ENCODE results near the gene RNF182. TPM values are rescaled to one million over a fixed set of nuclear protein-coding genes. Genes with fewer than 3 reads are reported as not detected.
"Not testable (repeated sequence)": the region's sequence is repeated elsewhere in the genome, so short reads cannot be mapped to it uniquely, and the experiment has no call there.

RNF182 gene
- total and polyA plus RNA-seq, 7 donors: 0.01 to 0.09 (median 0.04) TPM; not detected in 3

- 88 to 95% (median 94%) methylated on average over 2 of the region's 2 CpGs for WGBS, 3 donors
- TF ChIP-seq CTCF (IDR thresholded peaks at IDR 0.05): no peak
- no peak overlapping the region for H3K4me3 ChIP-seq
- intact Hi-C loops (cut with DNase I): no loop called here
- H3K4me1 ChIP-seq: no peaks in the 10 kb centered on the region
- DNase-seq (no peak), ATAC-seq (no peak)
- H3K36me3 ChIP-seq (ENCODE audit: insufficient read depth in 1 of 2, low read depth in 1 of 2): no peaks in the 10 kb centered on the region
- H3K27me3 ChIP-seq (ENCODE audit: insufficient read depth in 3 of 3, low read length in 2 of 3): peaks cover 0 to 3% (median 0%) of the 10 kb centered on the region in 3 donors
- no peak overlapping the region for H3K27ac ChIP-seq
- no peaks in the 10 kb centered on the region for H3K9me3 ChIP-seq
Observed at GRCh38 chr6:13953061-13953705, 28.4 kb downstream of the RNF182 start.

GRCh38 chr6:13965582-13966127, 40.9 kb downstream of the RNF182 start:
- 84 to 90% (median 88%) methylated on average over 4 of the region's 4 CpGs for WGBS, 3 donors
- Histone ChIP-seq H3K27ac (no peak overlapping the region), H3K4me1 (no peaks in the 10 kb centered on the region), H3K4me3 (no peak overlapping the region), H3K27me3 (ENCODE audit: insufficient read depth in 3 of 3, low read length in 2 of 3) (peaks cover 0 to 20% (median 2%) of the 10 kb centered on the region in 3 donors), H3K36me3 (ENCODE audit: insufficient read depth in 1 of 2, low read depth in 1 of 2) (no peaks in the 10 kb centered on the region), H3K9me3 (no peaks in the 10 kb centered on the region)
- ATAC-seq (no peak), DNase-seq (no peak)
- TF ChIP-seq CTCF (IDR thresholded peaks at IDR 0.05): no peak
- intact Hi-C loops (cut with DNase I): no loop called here

- no peaks in the 10 kb centered on the region for H3K4me1 ChIP-seq
- no peak for DNase-seq
- intact Hi-C loops (cut with DNase I): no loop called here
Observed at GRCh38 chr6:13971303-13971702, 46.6 kb downstream of the RNF182 start.

GRCh38 chr6:13972602-13973001, 47.9 kb downstream of the RNF182 start:
- H3K27ac ChIP-seq; intact Hi-C loops (cut with DNase I); H3K4me1 ChIP-seq; H3K27me3 ChIP-seq (ENCODE audit: insufficient read depth in 3 of 3, low read length in 2 of 3); H3K4me3 ChIP-seq; DNase-seq; H3K36me3 ChIP-seq (ENCODE audit: insufficient read depth in 1 of 2, low read depth in 1 of 2); ATAC-seq: not testable (repeated sequence)
- peaks cover 13% of the 10 kb centered on the region for H3K9me3 ChIP-seq
- WGBS, 3 donors: 69 to 85% (median 82%) methylated on average over 3 of the region's 3 CpGs

More at GRCh38 chr6:13971303-13971702, 46.6 kb downstream of the RNF182 start:
- 81 to 93% (median 82%) methylated on average over 3 of the region's 3 CpGs for WGBS, 3 donors
- Histone ChIP-seq H3K27ac (no peak overlapping the region), H3K4me3 (no peak overlapping the region), H3K27me3 (ENCODE audit: insufficient read depth in 3 of 3, low read length in 2 of 3) (no peaks in the 10 kb centered on the region), H3K9me3 (peaks cover 13% of the 10 kb centered on the region), H3K36me3 (ENCODE audit: insufficient read depth in 1 of 2, low read depth in 1 of 2) (no peaks in the 10 kb centered on the region)
- TF ChIP-seq CTCF (IDR thresholded peaks at IDR 0.05): no peak
- no peak for ATAC-seq

GRCh38 chr6:13973422-13973821, 48.7 kb downstream of the RNF182 start:
- H3K9me3 ChIP-seq: peaks cover 13% of the 10 kb centered on the region
- H3K4me3 ChIP-seq; H3K36me3 ChIP-seq (ENCODE audit: insufficient read depth in 1 of 2, low read depth in 1 of 2); H3K4me1 ChIP-seq; ATAC-seq; intact Hi-C loops (cut with DNase I); DNase-seq; H3K27ac ChIP-seq; H3K27me3 ChIP-seq (ENCODE audit: insufficient read depth in 3 of 3, low read length in 2 of 3): not testable (repeated sequence)
- WGBS, 3 donors: 93 to 95% (median 94%) methylated on average over 3 of the region's 3 CpGs

All from psoas muscle (tissue), 8 donors.